Ishikawa (cell line): ENCODE results near the gene POSTN.

Experiments used
- CEBPB ChIP-seq: IDR thresholded peaks from 2 replicates; pipeline ENCODE4 v1.6.1; 2012
- CREB1 ChIP-seq: IDR thresholded peaks from 2 replicates; pipeline ENCODE4 v1.6.1; 2012; ENCODE audit warnings: low read depth
- EGR1 ChIP-seq: IDR thresholded peaks from 2 replicates; pipeline ENCODE4 v1.6.1; 2012
- EP300 ChIP-seq: IDR thresholded peaks from 2 replicates; pipeline ENCODE4 v1.6.1; 2012; ENCODE audit warnings: borderline replicate concordance
- FOXM1 ChIP-seq: IDR thresholded peaks from 2 replicates; pipeline ENCODE4 v1.6.1; 2012; ENCODE audit warnings: low read depth, borderline replicate concordance
- NFIC ChIP-seq: IDR thresholded peaks from 2 replicates; pipeline ENCODE4 v1.6.1; 2012
- RAD21 ChIP-seq: IDR thresholded peaks from 2 replicates; pipeline ENCODE4 v1.6.1; 2012; ENCODE audit warnings: low read depth
- TAF1 ChIP-seq: IDR thresholded peaks from 2 replicates; pipeline ENCODE4 v1.6.1; 2012; ENCODE audit warnings: low read depth, mild to moderate bottlenecking
- TEAD4 ChIP-seq: IDR thresholded peaks from 2 replicates; pipeline ENCODE4 v1.6.1; 2012
- ZBTB7A ChIP-seq: IDR thresholded peaks from 2 replicates; pipeline ENCODE4 v1.6.1; 2012; ENCODE audit warnings: low read depth
- TF ChIP-seq, protein P1 (sequence below): IDR thresholded peaks from 2 replicates; pipeline ENCODE4 v1.6.1; 2012; ENCODE audit warnings: low read depth, mild to moderate bottlenecking
- TF ChIP-seq, protein P2 (sequence below): IDR thresholded peaks from 2 replicates; pipeline ENCODE4 v1.6.1; 2012

DNA sequence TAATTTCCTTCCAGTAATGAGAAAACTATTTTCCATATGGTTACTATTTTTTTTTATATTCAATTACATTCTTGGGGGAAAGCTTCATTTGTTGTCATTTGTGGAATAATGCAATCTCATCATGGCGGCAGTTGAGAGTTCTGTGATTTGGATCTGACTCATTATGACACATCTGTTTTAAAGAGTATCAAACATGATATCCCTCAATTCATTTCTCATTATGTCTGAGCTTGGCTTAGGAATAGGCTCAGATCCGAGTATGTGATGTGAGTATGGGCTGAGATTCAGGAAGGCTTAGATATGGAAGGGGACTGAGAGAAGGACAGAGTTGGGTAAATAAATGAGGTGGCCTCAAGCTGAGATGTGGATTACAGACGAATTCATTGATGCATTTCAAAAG, 64.4 kb downstream of the POSTN start:
- TF ChIP-seq CEBPB (no peak), FOXM1 (no peak), EP300 (no peak), NFIC (no peak), CREB1 (no peak), RAD21 (no peak), TAF1 (no peak), TEAD4 (no peak), ZBTB7A (no peak), EGR1 (no peak)
- TF ChIP-seq, protein P1, sequence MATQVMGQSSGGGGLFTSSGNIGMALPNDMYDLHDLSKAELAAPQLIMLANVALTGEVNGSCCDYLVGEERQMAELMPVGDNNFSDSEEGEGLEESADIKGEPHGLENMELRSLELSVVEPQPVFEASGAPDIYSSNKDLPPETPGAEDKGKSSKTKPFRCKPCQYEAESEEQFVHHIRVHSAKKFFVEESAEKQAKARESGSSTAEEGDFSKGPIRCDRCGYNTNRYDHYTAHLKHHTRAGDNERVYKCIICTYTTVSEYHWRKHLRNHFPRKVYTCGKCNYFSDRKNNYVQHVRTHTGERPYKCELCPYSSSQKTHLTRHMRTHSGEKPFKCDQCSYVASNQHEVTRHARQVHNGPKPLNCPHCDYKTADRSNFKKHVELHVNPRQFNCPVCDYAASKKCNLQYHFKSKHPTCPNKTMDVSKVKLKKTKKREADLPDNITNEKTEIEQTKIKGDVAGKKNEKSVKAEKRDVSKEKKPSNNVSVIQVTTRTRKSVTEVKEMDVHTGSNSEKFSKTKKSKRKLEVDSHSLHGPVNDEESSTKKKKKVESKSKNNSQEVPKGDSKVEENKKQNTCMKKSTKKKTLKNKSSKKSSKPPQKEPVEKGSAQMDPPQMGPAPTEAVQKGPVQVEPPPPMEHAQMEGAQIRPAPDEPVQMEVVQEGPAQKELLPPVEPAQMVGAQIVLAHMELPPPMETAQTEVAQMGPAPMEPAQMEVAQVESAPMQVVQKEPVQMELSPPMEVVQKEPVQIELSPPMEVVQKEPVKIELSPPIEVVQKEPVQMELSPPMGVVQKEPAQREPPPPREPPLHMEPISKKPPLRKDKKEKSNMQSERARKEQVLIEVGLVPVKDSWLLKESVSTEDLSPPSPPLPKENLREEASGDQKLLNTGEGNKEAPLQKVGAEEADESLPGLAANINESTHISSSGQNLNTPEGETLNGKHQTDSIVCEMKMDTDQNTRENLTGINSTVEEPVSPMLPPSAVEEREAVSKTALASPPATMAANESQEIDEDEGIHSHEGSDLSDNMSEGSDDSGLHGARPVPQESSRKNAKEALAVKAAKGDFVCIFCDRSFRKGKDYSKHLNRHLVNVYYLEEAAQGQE = no peak
- TF ChIP-seq, protein P2, sequence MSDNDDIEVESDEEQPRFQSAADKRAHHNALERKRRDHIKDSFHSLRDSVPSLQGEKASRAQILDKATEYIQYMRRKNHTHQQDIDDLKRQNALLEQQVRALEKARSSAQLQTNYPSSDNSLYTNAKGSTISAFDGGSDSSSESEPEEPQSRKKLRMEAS = no peak
